ENCODE data around the gene IARS1. TPM values are rescaled to one million over a fixed set of nuclear protein-coding genes. Genes with fewer than 3 reads are reported as not detected.

The IARS1 gene
- total RNA-seq = 122 and 130 TPM in 2 replicates

GRCh38 chr9:92293452-92294296 is at the start of gene IARS1:
TSS of gene IARS1 (minus strand) at chr9:92293697. CDS start at chr9:92289419, 4,278 bp downstream.

GRCh38 chr9:92325269-92325990 is 31.9 kb upstream of the IARS1 start, which contains the start of the genes CENPP and NOL8:
TSS of gene CENPP (plus strand) at chr9:92325953.
TSS of gene NOL8 (minus strand) at chr9:92325350. CDS start at chr9:92324161, 1,189 bp downstream.

Other genes with a start within 250 kb of the IARS1 start
- gene SPTLC1, start 178.3 kb downstream of the IARS1 start, total RNA-seq = 68.5 and 83.0 TPM in 2 replicates
- 17.8 and 21.1 TPM in 2 replicates for gene NOL8, start 31.7 kb upstream of the IARS1 start, total RNA-seq
- 2.3 and 4.8 TPM in 2 replicates for gene CENPP, start 32.3 kb upstream of the IARS1 start, total RNA-seq
- not detected in 2 replicates for gene OGN, start 110.9 kb upstream of the IARS1 start, total RNA-seq
- not detected in 2 replicates for gene OMD, start 130.8 kb upstream of the IARS1 start, total RNA-seq
- not detected in 2 replicates for gene ASPN, start 188.8 kb upstream of the IARS1 start, total RNA-seq
- 0.21 TPM in 1 of 2 replicates, not detected in the other for gene ECM2, start 242.3 kb upstream of the IARS1 start, total RNA-seq